GM12878 (cell line): ENCODE data around the gene TVP23C.

ENCODE experiments used
- CTCF ChIP-seq, 3 experiments: IDR thresholded peaks in 2 of 3; conservative IDR thresholded peaks in 1 of 3; 2 replicates each; pipeline ENCODE4 v1.5.1; 2011; ENCODE audit warnings: low read depth in 3 of 3, low read length in 3 of 3, mild to moderate bottlenecking in 3 of 3, control low read depth in 2 of 3, moderate library complexity in 2 of 3, inconsistent platforms in 1 of 3, mixed read lengths in 1 of 3; ENCODE audit not compliant: control insufficient read depth in 2 of 3, insufficient read depth in 1 of 3; ENCODE audit errors: extremely low read depth in 1 of 3
- MEF2B ChIP-seq: fragments of 450-650 bp; IDR thresholded peaks from 2 replicates; pipeline ENCODE4 v1.6.1; 2018; ENCODE audit warnings: mild to moderate bottlenecking, moderate library complexity; ENCODE audit not compliant: partially characterized antibody, poor library complexity, severe bottlenecking
- RCOR1 ChIP-seq: conservative IDR thresholded peaks from 2 replicates; pipeline ENCODE4 v1.6.1; 2012; ENCODE audit warnings: low read depth, low read length, improper control_type of control experiment
- TAF1 ChIP-seq: IDR thresholded peaks from 2 replicates; pipeline ENCODE4 v1.6.1; 2011; ENCODE audit warnings: mild to moderate bottlenecking, low read depth, low read length, borderline replicate concordance
- TARDBP ChIP-seq: IDR thresholded peaks from 2 replicates; pipeline ENCODE4 v1.6.1; 2016; ENCODE audit warnings: borderline replicate concordance
- USF2 ChIP-seq: IDR thresholded peaks from 2 replicates; pipeline ENCODE4 v1.6.1; 2011; ENCODE audit warnings: low read depth, low read length, improper control_type of control experiment, borderline replicate concordance

- TF ChIP-seq MEF2B (no peak), RCOR1 (no peak), CTCF (IDR thresholded peaks at IDR 0.05 in 2 of 3, conservative IDR thresholded peaks at IDR 0.05 in 1 of 3; ENCODE audit: control insufficient read depth in 2 of 3, extremely low read depth in 1 of 3, insufficient read depth in 1 of 3, low read depth in 3 of 3, low read length in 3 of 3) (no peak), TARDBP (no peak), USF2 (no peak), TAF1 (no peak)
These were observed 74.7 kb downstream of the TVP23C start for GRCh38 chr17:15488557-15488956.
